ENCODE results near the gene MAT2A. TPM values are rescaled to one million over a fixed set of nuclear protein-coding genes. Genes with fewer than 3 reads are reported as not detected.

Gene MAT2A
- 100 to 1,000 TPM; 253 to 255 TPM for total RNA-seq

- Mint-ChIP-seq H3K27me3 (ENCODE audit: low read depth) (no peaks in the 10 kb centered on the region), H3K27ac (peak within 1 kb of the TSS; percentile 94), H3K36me3 (ENCODE audit: insufficient read depth in 2 of 2) (peaks cover 27 to 41% of the 10 kb centered on the region in 2 donors), H3K4me3 (peak within 1 kb of the TSS; percentile 97 to 99), H3K9me3 (no peaks in the 10 kb centered on the region), H3K4me1 (ENCODE audit: low read depth) (peaks cover 59% of the 10 kb centered on the region)
- ATAC-seq (replicated peaks in 1 of 2) (peak; percentile 82 to 85), DNase-seq (peak; percentile 91 to 95)
Measured at GRCh38 chr2:85538507-85539360, at the start of gene MAT2A. Gene MAT2A, plus strand, starts transcription at chr2:85539168. Its CDS starts 120 bp downstream, at chr2:85539288.

- no peaks in the 10 kb centered on the region for H3K27me3 Mint-ChIP-seq (ENCODE audit: low read depth)
Measured at GRCh38 chr2:85490861-85491755, 47.9 kb upstream of the MAT2A start.

GRCh38 chr2:85496436-85496835 is 42.5 kb upstream of the MAT2A start:
- Mint-ChIP-seq H3K27me3 (ENCODE audit: low read depth) (no peaks in the 10 kb centered on the region), H3K4me1 (ENCODE audit: low read depth) (no peaks in the 10 kb centered on the region), H3K9me3 (no peaks in the 10 kb centered on the region), H3K36me3 (ENCODE audit: insufficient read depth in 2 of 2) (no peaks in the 10 kb centered on the region), H3K4me3 (no peak overlapping the region), H3K27ac (no peak overlapping the region)
- ATAC-seq (replicated peaks in 1 of 2) (no peak), DNase-seq (no peak)

More at GRCh38 chr2:85490861-85491755, 47.9 kb upstream of the MAT2A start:
- ATAC-seq (replicated peaks in 1 of 2) (no peak), DNase-seq (no peak)
- Mint-ChIP-seq H3K4me3 (no peak overlapping the region), H3K36me3 (ENCODE audit: insufficient read depth in 2 of 2) (peaks cover 4 to 6% of the 10 kb centered on the region in 2 donors), H3K27ac (no peak overlapping the region), H3K9me3 (peaks cover 3 to 4% of the 10 kb centered on the region in 2 donors), H3K4me1 (ENCODE audit: low read depth) (no peaks in the 10 kb centered on the region)

- H3K27ac Mint-ChIP-seq: no peak overlapping the region
- H3K4me3 Mint-ChIP-seq: no peak overlapping the region
- no peak for ATAC-seq (replicated peaks in 1 of 2)
- DNase-seq: no peak
- no peaks in the 10 kb centered on the region for H3K9me3 Mint-ChIP-seq
- no peaks in the 10 kb centered on the region for H3K4me1 Mint-ChIP-seq (ENCODE audit: low read depth)
- H3K36me3 Mint-ChIP-seq (ENCODE audit: insufficient read depth in 2 of 2): no peaks in the 10 kb centered on the region
- no peaks in the 10 kb centered on the region for H3K27me3 Mint-ChIP-seq (ENCODE audit: low read depth)
Measured at GRCh38 chr2:85497944-85498630, 40.9 kb upstream of the MAT2A start.

DNA sequence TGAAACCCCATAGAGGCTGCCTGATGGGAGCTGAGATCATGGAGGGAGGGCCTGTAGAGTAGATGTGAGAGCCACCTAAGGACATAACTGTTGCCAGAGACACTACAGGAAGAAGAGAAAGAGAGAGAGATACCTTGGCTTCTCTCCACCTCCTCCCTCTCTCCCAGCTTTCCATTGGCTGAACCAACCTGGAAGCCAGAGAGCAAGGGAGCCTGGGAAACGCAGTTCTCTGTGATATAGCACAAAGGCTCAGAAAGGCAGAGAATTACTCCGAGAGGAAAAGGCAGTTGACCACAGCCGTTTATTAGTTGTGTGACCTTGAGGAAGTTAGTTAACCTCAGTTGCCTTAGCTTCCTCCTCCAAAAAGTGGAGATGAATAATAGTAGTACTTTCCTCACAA is 37.7 kb upstream of the MAT2A start:
- no peak for DNase-seq
- no peaks in the 10 kb centered on the region for H3K27me3 Mint-ChIP-seq (ENCODE audit: low read depth)
- no peaks in the 10 kb centered on the region for H3K9me3 Mint-ChIP-seq
- no peak for ATAC-seq (replicated peaks in 1 of 2)
- H3K4me3 Mint-ChIP-seq: no peak overlapping the region
- no peaks in the 10 kb centered on the region for H3K4me1 Mint-ChIP-seq (ENCODE audit: low read depth)
- no peaks in the 10 kb centered on the region for H3K36me3 Mint-ChIP-seq (ENCODE audit: insufficient read depth in 2 of 2)
- no peak overlapping the region for H3K27ac Mint-ChIP-seq

DNA sequence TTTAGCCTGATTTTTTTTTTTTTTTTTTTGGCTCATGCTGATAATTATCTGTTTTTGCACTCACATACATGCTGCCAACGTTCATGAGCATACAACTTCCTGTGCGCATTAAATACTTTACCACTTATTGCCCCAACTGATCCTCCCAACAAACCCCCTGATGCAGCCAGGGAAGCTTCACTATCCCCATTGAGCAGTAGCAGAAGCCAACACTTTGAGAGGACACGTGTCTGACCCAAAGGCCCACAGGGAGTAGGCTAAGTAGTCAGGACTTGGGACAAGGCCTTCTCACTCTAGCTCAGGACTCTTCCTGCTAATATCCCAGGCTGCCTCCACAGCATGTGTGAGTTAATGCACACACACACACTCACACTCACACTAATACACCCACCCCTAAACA is 36.2 kb upstream of the MAT2A start:
- Mint-ChIP-seq H3K27ac (peak overlapping the region; percentile 27), H3K9me3 (no peaks in the 10 kb centered on the region), H3K36me3 (ENCODE audit: insufficient read depth in 2 of 2) (no peaks in the 10 kb centered on the region), H3K4me1 (ENCODE audit: low read depth) (no peaks in the 10 kb centered on the region), H3K4me3 (no peak overlapping the region), H3K27me3 (ENCODE audit: low read depth) (no peaks in the 10 kb centered on the region)
- DNase-seq (no peak), ATAC-seq (replicated peaks in 1 of 2) (no peak)

DNA sequence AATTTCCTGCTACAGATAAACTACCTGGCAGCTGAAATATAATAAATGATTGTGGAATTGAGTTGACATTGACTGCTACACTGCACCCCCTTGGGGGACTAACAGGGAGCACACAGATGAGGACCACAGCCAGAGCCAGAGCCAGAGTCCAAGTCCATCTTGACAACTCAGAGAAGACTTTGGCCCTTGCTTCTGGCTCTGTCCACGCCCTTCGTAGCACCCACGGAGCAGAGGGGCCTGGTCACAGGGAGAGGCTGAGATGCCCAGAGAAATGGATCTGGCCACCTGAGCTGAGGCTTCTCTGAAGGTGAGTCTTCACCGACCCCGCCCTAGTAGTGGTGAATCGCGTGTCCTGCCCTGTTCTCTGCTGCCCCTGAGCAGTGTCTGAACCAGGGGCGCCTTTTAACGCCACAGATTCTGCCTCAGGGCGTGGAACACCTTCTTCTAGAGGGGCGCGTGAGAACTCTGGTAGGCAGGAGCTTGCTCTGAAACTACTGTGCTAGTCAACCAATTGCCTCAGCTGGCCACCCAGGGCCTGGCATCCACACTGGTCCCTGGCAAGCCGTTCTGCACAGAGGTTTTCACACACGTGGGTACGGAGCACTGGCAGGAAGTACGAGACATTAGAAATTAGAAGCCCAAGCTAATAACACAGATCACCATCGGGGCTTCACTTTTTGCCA is 35.7 kb upstream of the MAT2A start:
- no peaks in the 10 kb centered on the region for H3K27me3 Mint-ChIP-seq (ENCODE audit: low read depth)
- no peaks in the 10 kb centered on the region for H3K36me3 Mint-ChIP-seq (ENCODE audit: insufficient read depth in 2 of 2)
- no peak overlapping the region for H3K27ac Mint-ChIP-seq
- DNase-seq (no peak), ATAC-seq (replicated peaks in 1 of 2) (no peak)
- no peak overlapping the region for H3K4me3 Mint-ChIP-seq
- H3K9me3 Mint-ChIP-seq: no peaks in the 10 kb centered on the region
- H3K4me1 Mint-ChIP-seq (ENCODE audit: low read depth): no peaks in the 10 kb centered on the region

DNA sequence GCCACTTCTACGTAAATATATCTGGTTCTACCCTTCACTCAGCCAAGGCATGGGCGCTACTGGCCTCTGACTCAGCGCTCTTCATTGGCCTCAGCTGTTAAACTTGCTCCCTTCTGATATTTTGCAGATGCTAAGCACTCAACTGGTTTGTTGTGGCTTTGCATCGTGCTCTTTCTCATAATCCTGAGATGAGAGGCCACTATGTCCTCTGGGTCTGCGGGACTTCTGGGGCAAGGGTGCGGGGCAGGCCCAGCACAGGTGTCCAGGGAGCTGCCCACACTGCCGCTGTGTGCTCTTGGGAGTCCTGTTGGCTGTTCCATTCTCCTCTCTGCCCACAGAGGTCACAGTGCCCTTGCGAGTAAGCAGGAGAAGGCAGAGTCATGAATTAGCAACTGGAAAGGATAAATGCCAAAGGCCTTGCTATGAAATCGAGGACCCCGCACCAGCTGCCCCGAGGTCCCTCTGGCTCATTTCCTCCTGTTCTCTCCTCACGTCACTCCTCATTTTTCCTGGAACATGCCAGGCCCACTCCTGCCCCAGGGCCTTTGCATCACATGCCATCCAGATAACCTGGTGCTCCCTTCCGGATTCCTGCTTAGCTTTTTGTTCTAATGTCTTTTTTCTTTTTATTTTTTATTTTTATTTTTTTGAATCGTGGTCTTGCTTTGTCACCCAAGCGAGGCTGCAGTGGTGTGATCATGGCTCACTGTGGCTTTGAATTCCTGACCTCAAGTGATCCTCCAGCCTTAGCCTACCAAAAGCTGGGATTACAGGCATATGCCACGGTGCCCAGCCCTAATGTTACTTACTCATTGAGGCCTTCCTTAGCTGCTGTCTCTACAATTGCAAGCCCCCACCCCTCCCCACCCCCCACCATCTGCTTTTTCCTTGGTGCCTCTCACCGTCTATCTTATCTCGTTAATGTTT is 34.9 kb upstream of the MAT2A start:
- H3K4me1 Mint-ChIP-seq (ENCODE audit: low read depth): no peaks in the 10 kb centered on the region
- H3K27me3 Mint-ChIP-seq (ENCODE audit: low read depth): no peaks in the 10 kb centered on the region

GRCh38 chr2:85504778-85505261 is 34.1 kb upstream of the MAT2A start:
- no peak overlapping the region for H3K27ac Mint-ChIP-seq
- H3K9me3 Mint-ChIP-seq: no peaks in the 10 kb centered on the region
- ATAC-seq (replicated peaks in 1 of 2): no peak

More for the DNA sequence above, 34.9 kb upstream of the MAT2A start:
- Mint-ChIP-seq H3K9me3 (no peaks in the 10 kb centered on the region), H3K27ac (no peak overlapping the region), H3K36me3 (ENCODE audit: insufficient read depth in 2 of 2) (no peaks in the 10 kb centered on the region), H3K4me3 (no peak overlapping the region)
- ATAC-seq (replicated peaks in 1 of 2) (no peak), DNase-seq (no peak)

GRCh38 chr2:85505551-85506238 is 33.3 kb upstream of the MAT2A start:
- DNase-seq (no peak), ATAC-seq (replicated peaks in 1 of 2) (no peak)
- H3K27ac Mint-ChIP-seq: no peak overlapping the region

More at GRCh38 chr2:85504778-85505261, 34.1 kb upstream of the MAT2A start:
- DNase-seq: no peak
- no peaks in the 10 kb centered on the region for H3K36me3 Mint-ChIP-seq (ENCODE audit: insufficient read depth in 2 of 2)
- H3K4me1 Mint-ChIP-seq (ENCODE audit: low read depth): no peaks in the 10 kb centered on the region
- no peak overlapping the region for H3K4me3 Mint-ChIP-seq
- no peaks in the 10 kb centered on the region for H3K27me3 Mint-ChIP-seq (ENCODE audit: low read depth)

GRCh38 chr2:85506768-85507181 is 32.2 kb upstream of the MAT2A start:
- no peaks in the 10 kb centered on the region for H3K9me3 Mint-ChIP-seq
- no peaks in the 10 kb centered on the region for H3K36me3 Mint-ChIP-seq (ENCODE audit: insufficient read depth in 2 of 2)
- DNase-seq: no peak
- no peak for ATAC-seq (replicated peaks in 1 of 2)
- no peak overlapping the region for H3K4me3 Mint-ChIP-seq
- no peaks in the 10 kb centered on the region for H3K4me1 Mint-ChIP-seq (ENCODE audit: low read depth)
- no peaks in the 10 kb centered on the region for H3K27me3 Mint-ChIP-seq (ENCODE audit: low read depth)
- H3K27ac Mint-ChIP-seq: no peak overlapping the region

More at GRCh38 chr2:85505551-85506238, 33.3 kb upstream of the MAT2A start:
- Mint-ChIP-seq H3K27me3 (ENCODE audit: low read depth) (no peaks in the 10 kb centered on the region), H3K4me1 (ENCODE audit: low read depth) (no peaks in the 10 kb centered on the region), H3K36me3 (ENCODE audit: insufficient read depth in 2 of 2) (no peaks in the 10 kb centered on the region), H3K9me3 (no peaks in the 10 kb centered on the region), H3K4me3 (no peak overlapping the region)

Data from activated T-cell treated with anti-CD3 and anti-CD28 coated beads, Interleukin-2, amount 50 U/mL, for 72 hours (primary cell).